Activated CD4-positive, alpha-beta T cell treated with anti-CD3 and anti-CD28 coated beads, Interleukin-2, amount 50 U/mL, for 24 hours (primary cell): Measurements from ENCODE around the gene RFX7.

ENCODE experiments used
- DNase-seq, 2 donors: peaks; one replicate each; pipeline ENCODE4 v3.0.0-alpha.2; 2020; ENCODE audit warnings: low read depth in 1 of 2, low spot score in 1 of 2

Gene RFX7

DNA sequence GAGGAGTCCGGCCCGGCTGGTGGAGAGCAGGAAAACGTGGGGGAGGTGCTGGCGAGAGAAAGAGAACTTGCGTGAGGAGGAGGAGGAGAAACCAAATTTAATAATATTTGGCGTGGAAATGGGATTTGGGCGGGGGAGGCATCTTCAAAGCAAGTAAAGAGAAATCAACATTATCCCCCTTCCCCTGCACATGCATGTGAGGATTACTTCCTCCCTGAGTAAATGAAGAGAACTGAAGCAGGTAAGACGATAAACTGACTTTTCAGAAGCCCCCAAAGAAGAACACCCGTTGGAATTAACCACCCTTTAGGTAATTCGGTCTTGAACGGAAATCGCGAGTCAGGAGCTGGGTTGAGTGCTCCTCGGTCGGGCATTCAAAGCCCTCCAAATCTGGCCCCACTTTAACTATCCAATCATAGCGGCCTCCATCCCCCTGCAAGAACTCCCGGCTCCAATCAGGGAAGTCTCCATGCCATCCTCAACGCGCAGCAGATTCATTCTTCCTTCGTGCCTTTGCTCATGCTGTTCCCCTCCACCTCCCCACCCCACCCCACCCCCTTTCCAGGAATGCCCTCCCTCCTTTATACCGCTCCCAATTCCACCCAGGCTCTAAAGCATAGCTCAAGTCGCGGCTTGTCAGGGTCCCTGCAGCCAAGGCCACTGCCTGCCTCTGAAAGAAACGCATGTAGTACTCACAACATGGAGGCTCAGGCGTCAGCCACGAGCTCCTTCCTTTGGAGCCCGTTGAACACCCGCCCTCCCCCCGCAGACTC, 545 bp upstream of the RFX7 start:
- DNase-seq = peak; percentile 2 to 5

DNA sequence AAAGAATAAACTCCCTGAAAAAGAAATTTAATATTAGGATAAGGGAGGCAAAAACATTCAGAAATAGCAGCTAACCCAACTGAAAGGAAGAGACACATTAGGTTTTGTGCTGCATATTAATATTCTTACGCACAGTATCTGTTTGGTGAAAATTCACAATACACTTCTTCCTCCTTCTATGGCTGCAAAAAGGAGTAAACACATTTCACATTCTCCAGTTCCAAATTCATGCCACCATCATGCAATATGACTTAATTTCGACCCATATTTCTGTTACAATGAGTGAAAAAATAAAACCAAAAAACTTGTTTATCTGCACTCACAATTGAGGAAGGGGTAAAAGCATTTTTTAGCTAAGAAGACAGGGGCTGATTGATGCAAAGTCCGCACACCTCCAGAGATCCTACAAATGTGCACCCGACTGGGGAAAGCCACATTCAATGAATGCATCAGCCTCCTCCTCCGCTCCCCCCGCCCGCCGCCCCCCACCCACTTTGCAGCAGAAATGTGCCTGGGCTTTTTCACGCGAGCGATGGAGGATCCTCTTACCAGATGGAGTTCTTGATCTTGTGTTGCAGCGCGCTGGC, 1.0 kb downstream of the RFX7 start:
- no peak for DNase-seq

DNA sequence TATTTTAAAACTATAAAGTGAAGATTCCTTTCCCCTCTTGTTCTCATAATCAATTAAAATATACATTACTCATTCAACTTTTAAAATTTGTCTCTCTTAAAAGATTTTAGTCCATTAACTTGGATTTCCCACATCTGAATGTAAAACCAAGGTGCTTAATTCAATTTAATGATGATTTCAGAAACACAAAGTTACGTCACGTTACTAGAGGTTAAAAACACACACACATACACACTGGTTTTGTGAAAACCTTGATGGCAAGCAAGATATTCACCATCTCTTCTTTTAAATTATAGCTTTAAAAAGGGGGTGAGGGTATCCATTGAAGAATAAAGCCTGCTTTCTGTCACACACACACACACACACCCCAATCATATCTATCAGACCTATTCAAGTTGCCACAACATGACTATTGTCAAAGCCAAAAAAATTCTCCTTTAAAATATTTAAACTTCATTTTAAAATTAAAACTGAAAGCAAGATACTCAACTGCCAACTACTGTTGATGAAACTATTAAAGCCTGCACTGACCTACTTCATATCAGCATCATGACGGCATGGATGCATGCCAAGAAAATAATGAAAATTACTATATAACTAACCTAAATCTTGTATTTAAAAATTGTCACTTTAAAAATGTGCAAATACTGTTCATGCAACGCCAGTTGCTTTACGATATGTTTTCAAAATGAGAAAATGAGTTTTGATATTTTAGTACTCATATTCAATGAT, 2.1 kb downstream of the RFX7 start:
- no peak for DNase-seq

DNA sequence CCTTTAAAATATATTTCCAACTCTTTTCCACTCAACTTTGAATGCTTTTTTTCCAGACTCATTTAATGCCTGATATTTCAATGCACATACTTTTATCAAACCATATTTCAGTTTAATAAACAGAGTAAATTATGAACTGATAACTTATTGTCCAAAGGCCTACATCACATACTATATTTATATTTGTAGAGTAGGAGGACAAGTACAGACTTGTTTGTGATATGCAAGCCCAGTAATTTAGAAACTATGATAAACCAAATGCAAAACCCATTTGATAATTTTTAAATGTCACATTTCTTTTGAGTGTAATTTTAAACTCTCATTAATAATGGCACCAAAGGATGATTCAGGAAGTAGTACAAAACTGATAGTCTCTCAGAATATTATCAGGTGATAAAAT, 3.3 kb downstream of the RFX7 start:
- DNase-seq = no peak

DNA sequence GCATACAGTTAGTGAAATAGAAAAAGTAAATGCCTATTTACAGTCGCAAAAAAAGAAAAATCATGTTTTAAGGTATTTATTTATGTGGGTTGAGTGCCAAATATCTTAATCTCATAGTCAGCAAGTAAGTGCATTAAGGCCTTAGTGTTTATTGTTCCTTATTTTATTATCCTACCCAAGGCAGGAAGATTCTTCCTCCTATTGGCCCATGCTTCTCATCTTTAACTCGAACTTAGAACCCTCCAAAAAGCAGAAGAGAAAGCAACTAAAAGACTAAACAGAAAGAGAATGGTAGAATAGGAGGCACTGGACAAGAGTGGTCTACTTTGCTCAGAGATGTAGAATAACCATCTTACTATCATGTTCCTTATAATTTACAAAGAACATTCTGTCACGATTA, 7.5 kb downstream of the RFX7 start:
- DNase-seq = no peak

DNA sequence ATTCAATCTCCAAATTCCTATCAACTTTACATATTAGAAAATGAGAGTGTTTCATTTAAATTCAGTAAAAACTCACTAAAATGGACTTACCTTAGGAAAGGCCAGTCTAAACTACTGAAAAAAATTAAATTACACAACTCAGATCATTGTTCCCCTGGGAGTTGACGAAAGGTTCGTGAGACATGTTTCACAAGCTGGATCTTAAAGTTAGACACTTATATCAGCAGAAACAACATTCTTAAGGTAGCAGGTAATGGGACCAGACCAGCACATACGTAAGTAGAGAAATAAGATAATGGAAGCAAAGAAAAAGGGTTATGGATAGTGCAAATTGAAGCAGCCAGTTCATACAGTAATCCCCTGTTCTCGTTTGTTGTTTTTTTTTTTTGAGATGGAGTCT, 8.9 kb downstream of the RFX7 start:
- no peak for DNase-seq

DNA sequence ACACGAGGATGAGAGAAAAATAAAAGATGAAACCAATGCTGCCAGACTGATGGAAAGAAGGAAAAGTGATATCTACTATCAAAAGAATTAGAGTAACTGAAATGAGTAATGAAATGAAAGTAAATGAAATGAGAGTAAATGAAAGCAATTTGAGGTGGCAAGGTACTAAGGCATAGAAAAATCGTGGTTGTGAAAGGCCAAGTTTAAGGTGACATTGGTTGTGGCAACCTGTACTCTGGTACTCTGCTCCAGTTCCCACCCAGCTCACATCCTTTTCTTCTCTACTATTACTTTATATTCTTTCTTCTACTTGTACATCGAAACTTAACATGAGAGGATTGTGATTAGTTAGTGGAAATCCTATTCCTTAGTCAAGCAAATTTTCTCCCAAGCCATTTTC, 10.1 kb downstream of the RFX7 start:
- DNase-seq = no peak

DNA sequence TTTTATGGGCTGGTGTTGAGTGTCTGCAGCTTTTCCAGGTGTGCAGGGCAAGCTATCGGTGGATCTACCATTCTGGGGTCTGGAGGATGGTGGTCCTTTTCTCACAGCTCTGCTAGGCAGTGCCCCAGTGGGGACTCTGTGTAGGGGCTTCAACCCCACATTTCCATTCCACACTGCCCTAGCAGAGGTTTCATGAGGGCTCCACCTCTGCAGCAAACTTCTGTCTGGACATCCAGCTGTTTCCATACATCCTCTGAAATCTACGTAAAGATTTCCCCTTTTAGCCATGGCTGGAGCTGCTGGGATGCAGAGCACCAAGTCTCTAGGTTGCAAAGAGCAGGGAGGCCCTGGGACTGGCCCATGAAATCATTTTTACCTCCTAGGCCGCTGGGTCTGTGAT, 11.6 kb downstream of the RFX7 start:
- no peak for DNase-seq

DNA sequence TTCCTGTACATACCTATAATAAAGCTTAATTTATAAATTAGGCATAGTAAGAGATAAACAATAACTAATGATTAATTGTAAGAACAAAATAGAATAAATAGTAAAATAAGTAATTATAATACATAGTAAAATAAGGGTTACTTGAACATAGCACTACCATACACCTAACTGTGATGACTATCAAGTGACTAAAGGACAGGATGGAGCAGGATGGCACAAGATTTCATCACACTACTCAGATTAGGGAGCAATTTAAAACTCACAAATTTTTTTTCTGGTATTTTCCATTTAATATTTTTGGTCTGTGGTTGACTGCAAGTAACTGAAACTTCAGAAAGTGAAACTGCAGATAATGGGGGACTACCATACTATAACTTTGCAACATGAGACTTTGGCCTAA, 14.8 kb downstream of the RFX7 start:
- DNase-seq = no peak

DNA sequence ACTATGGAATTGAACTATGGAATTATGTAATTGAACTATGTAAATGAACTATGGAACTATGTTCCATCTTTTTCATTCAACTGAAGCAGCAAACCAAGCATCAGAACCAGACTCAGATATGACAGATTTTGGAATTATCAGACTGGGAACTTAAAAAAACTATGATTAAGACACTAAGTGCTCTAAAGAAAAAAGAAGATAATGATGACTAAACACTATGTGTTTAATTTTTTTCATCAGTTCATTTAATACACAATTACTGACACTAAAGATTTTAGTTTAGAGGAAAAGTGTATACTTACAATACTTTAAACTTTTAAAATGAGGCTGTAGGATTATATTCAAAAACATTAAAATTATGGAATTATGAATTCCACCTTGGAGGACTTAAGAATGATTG, 15.3 kb downstream of the RFX7 start:
- no peak for DNase-seq

DNA sequence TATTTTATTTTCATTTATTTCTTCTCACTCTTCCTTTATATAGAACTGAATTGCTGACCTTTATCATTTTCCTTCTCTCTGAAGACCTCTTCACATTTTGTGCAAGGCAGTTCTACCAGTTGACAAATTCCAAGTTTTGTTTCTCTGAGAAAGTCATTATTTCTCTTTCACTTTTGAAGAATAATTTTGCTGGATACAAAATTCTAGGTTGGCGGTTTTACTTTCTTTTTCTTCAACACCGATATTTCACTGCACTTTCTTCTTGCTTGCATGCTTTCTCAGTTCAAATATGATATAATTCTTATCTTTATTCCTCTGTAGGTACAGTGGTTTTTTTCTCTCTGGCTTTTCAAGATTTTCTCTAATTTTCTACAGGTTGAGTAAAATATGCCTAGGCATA, 15.9 kb downstream of the RFX7 start:
- DNase-seq = no peak

DNA sequence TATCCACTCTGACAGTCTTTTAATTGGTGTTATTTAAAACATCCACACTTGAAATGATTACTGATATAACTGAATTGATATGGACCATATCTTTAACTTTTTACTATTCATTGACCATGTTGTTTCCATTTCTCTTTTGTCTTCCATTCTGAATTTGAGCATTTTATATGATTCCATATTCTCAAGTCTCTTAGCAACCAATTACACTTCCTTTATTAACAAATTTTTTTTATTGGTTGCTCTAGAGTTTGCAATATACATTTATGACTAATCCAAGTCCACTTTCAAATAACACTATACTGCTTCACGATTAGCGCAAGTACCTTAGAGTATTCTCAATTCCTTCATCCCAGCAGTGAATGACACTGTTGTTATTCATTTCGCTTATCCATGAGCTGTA, 16.4 kb downstream of the RFX7 start:
- DNase-seq = no peak

DNA sequence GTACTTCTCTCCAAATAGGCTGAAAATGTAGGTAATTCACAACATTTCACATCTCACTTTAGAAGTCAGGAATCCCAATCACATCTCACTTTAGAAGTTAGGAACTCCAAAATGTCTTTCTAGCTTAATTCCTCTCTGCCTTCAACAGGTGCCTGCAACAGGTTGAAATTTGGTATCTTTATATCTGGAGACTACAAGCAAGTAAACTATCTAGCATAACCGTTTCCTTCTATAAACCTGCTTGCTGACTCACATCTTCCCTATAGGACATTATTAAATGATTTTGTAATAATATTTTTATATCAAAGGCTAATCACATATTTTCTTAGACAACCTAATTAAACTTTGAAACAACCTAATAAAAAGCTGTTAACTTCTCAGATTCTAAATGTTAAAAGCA, 18.2 kb downstream of the RFX7 start:
- DNase-seq = no peak

DNA sequence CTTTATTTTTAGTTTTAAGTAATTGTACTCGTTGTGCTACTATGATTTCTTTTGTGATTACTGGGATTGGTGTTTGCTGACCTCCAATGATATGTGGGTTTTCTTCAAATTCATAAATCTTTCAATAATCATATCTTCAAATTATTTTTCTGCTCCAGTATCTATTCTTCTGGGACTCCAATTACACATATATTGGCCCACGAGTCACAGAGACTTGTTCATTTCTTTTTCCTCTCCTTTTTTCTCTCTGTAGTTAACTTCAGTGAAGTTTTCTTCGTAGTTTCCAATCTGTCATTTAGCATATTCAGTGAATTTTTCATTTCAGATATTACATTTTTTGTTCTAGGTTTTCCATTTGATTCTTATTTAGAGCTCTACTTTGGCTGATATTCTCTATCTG, 21.4 kb downstream of the RFX7 start:
- no peak for DNase-seq

DNA sequence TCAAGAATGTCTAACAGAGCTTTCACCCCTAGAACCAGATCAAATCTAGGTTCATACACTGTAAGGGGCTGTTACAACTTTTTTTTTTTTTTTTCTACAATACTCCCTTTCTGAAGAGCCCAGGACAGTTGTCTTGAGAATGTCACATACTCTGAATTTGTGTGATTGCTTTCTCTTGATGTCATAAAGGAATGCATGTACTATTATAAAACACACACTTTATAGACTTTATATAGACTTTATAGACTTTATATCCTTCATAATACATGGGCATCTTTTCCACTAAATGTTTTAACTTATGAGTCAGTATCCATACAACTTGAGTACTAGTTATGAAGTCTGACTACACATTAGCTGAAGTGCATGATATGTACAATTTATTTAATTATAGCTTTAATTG, 26.3 kb downstream of the RFX7 start:
- DNase-seq = no peak

DNA sequence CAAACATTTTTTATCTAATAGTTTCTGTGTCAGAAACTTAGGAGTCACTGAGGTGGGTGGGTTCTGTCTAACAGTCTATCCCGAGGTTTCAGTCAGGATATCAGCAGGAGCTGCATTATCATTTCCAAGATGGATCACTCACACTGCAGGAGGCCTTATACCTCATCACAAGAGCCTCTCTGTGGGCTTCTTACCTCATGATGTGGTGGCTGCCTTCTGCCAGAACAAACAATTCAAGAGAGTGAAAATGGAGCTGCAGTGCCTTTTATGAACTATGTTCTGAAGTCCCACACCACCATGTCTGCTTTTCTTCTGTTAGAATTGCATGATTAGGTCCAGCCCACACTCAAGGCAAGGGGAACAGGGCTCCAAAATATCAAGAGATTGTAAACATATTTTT, 27.9 kb downstream of the RFX7 start:
- no peak for DNase-seq

DNA sequence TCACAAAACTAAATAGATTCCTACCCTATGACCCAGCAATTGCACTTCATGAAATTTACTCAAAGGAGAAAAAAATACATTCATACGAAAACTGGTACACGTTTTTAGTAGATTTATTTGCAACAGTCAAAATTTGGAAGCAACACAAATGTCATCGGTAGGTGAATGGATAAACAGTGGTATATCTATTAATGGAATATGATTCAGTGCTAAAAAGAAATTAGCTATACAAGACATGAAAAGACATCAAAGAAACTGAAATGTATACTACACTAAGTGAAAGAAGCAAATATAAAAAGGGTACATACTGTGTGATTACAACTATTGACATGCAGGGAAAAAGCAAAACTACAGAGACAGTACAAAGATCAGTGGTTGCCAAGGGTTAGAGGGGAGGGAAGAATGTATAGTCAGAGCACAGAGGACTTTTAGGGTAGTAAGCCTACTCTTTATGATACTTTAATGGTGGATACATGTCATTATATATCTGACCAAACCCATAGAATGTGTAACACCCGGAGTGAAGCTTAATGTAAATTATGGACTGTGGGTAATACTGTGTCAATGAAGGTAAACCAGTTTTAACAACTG, 31.6 kb downstream of the RFX7 start:
- no peak for DNase-seq

DNA sequence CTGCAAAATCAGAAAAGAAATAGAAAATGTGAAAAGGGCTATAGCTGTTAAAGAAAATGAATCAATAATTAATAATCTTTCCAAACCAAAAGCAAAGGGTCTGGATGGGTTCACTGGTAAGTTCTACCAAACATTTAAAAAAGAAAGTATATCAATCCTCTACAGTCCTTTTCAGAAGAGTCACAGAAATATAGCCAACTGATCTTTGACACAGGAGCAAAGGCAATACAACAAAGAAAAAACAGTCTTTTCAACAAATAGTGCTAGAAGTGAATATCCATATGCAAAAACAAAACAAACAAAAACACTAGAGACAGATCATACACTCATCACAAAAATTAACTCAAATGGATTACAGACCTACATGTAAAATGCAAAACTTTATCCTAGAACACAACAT, 32.6 kb downstream of the RFX7 start:
- no peak for DNase-seq

DNA sequence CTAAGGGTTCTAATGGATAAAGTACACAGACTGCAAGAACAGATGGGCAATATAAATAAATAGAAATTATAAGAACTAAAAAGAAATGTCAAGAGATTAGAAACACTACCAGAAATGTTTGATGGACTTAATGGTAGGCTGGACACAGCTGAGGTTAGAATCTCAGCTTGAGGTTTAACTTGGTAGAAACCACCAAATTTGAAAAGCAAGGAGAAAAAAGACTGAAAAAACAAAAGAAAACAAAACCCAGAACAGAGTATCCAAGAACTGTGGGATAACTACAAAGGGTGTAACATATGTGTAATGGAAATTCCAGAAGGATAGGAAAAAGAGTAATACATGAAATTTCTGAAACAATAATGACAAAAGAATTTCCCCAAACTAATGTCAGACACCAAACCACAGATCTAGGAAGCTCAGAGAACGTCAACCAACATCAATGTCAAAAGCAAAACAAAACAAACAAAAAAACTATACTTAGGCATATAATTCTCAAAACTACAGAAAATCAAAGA, 35.0 kb downstream of the RFX7 start:
- no peak for DNase-seq

DNA sequence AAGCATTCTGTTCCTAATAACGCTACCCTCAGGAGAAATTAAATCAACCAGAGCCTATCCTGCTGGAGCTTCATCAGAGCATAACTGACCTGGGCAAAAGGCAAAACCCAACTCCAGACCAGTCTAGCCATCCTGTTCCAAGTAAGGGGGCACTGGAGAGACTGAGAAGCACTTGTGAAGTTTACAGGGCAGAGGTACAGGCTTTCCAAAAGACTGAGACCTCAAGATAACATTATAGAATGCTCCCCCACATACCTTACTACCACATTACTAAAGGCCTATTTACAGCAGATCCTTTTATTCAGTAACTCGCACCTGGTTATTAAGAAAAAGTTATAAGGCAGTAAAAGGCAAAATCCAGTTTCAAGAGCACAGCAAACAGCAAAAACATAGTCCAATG, 35.5 kb downstream of the RFX7 start:
- no peak for DNase-seq

DNA sequence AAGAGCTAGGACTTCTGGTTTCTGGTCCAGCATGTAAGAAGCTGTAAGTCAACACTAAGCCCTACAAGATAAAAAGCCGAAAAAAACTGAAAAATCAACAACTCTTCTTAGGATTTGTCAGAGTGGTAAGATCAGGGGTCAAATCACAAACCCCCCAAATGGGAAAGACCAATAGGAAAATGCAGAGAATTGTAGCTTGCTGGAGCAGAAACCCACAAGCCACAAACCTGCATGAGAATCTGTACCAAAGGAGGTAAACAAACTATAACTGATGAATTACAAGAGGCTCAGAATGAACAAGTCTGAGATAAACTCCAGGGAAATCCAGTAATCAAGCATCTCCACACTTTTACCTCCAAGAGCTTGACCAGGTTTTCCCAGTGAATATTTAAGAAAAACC, 36.0 kb downstream of the RFX7 start:
- no peak for DNase-seq

DNA sequence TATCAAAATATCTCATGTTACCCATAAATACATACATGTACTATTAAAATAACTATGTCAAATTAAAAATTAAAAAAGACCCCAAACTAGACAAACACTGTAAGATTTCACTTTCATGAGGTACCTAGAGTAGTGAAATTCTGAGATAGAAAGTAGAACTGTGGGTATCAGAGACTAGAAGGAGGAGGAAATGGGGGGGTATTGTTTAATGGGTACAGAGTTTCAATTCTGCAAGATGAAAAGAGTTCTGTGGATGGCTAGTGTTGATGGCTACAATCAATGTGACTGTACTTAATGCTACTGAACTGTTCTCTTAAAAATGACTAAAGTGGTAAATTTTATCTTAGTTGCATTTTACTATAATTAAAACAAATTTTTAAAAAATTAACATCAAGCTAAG, 36.6 kb downstream of the RFX7 start:
- no peak for DNase-seq
